VCaP (cell line): ENCODE results near the gene IRX2.

Source experiments
- H3K27ac ChIP-seq: fragments of 450-650 bp; 2 replicates; pipeline ENCODE4 v1.5.1; 2017
- CTCF ChIP-seq: fragments of 450-650 bp; conservative IDR thresholded peaks from 2 replicates; pipeline ENCODE4 v1.5.1; 2017; ENCODE audit warnings: mild to moderate bottlenecking, moderate library complexity

The IRX2 gene

GRCh38 chr5:2746561-2747032, 4.9 kb downstream of the IRX2 start:
- TF ChIP-seq CTCF: peak; percentile 51

GRCh38 chr5:2744485-2744884, 7.0 kb downstream of the IRX2 start:
- H3K27ac ChIP-seq: peak overlapping the region; percentile 79; the same call in 1 of the 2 replicates
- no peak for TF ChIP-seq CTCF

More at GRCh38 chr5:2746561-2747032, 4.9 kb downstream of the IRX2 start:
- 0 out of 2 replicates have a peak overlapping the region, but pooled peaks have one; percentile 10 for H3K27ac ChIP-seq

- H3K27ac ChIP-seq: peak overlapping the region; percentile 79
- TF ChIP-seq CTCF: no peak
Measured at GRCh38 chr5:2742921-2743679, 8.4 kb downstream of the IRX2 start.

- peak overlapping the region; percentile 79; the same call in 1 of the 2 replicates for H3K27ac ChIP-seq
- TF ChIP-seq CTCF: no peak
Measured at GRCh38 chr5:2741956-2742355, 9.5 kb downstream of the IRX2 start.

GRCh38 chr5:2740876-2741555, 10.5 kb downstream of the IRX2 start:
- no peak overlapping the region for H3K27ac ChIP-seq
- no peak for TF ChIP-seq CTCF

GRCh38 chr5:2740051-2740875, 11.2 kb downstream of the IRX2 start:
- TF ChIP-seq CTCF: no peak
- H3K27ac ChIP-seq: no peak overlapping the region
